H9 (cell line): ENCODE measurements around the gene GID8. TPM values are rescaled to one million over a fixed set of nuclear protein-coding genes. Genes with fewer than 3 reads are reported as not detected.
A peak's percentile ranks its signal among the peaks of the same experiment; 100 is the strongest.

ENCODE experiments used
- DNase-seq: peaks from one replicate; pipeline ENCODE4 v3.0.0-alpha.2; 2017
- H2AFZ ChIP-seq: one replicate; pipeline ENCODE4 v1.6.1; 2013; ENCODE audit warnings: mild to moderate bottlenecking, low read length, control low read depth, moderate library complexity
- H2AK5ac ChIP-seq: 2 replicates; pipeline ENCODE4 v1.6.1; 2013; ENCODE audit warnings: low read length, control low read depth, mixed read lengths; ENCODE audit not compliant: insufficient read length
- H2BK120ac ChIP-seq: one replicate; pipeline ENCODE4 v1.6.1; 2013; ENCODE audit warnings: low read depth, mild to moderate bottlenecking, low read length, control low read depth, inconsistent platforms; ENCODE audit not compliant: poor library complexity, severe bottlenecking
- H2BK12ac ChIP-seq: 2 replicates; pipeline ENCODE4 v1.6.1; 2013; ENCODE audit warnings: low read length, control low read depth, mixed read lengths, low read depth; ENCODE audit not compliant: insufficient read length
- H2BK15ac ChIP-seq: 2 replicates; pipeline ENCODE4 v1.6.1; 2013; ENCODE audit warnings: low read depth, low read length, control low read depth
- H2BK20ac ChIP-seq: one replicate; pipeline ENCODE4 v1.6.1; 2013; ENCODE audit warnings: low read depth, mild to moderate bottlenecking, low read length, control low read depth, inconsistent platforms; ENCODE audit not compliant: poor library complexity, severe bottlenecking
- H2BK5ac ChIP-seq: 2 replicates; pipeline ENCODE4 v1.6.1; 2013; ENCODE audit warnings: low read length, control low read depth, mixed read lengths; ENCODE audit not compliant: insufficient read length
- H3K14ac ChIP-seq: 2 replicates; pipeline ENCODE4 v1.6.1; 2013; ENCODE audit warnings: low read length, control low read depth; ENCODE audit not compliant: insufficient read depth
- H3K18ac ChIP-seq: 2 replicates; pipeline ENCODE4 v1.6.1; 2013; ENCODE audit warnings: low read depth, mild to moderate bottlenecking, mixed read lengths, low read length, control low read depth; ENCODE audit not compliant: insufficient read length
- H3K23ac ChIP-seq: 2 replicates; pipeline ENCODE4 v1.6.1; 2013; ENCODE audit warnings: low read length, control low read depth, mixed read lengths, low read depth; ENCODE audit not compliant: insufficient read length
- H3K23me2 ChIP-seq: 2 replicates; pipeline ENCODE4 v1.6.1; 2013; ENCODE audit warnings: low read depth, mild to moderate bottlenecking, mixed read lengths, low read length, control low read depth; ENCODE audit not compliant: insufficient read length, poor library complexity, severe bottlenecking
- H3K27ac ChIP-seq: 2 replicates; pipeline ENCODE4 v1.5.1; 2013; ENCODE audit warnings: low read length, control low read depth, mixed read lengths, low read depth; ENCODE audit not compliant: insufficient read length
- H3K27me3 ChIP-seq: 2 replicates; pipeline ENCODE4 v1.6.1; 2013; ENCODE audit warnings: low read length, control low read depth, inconsistent platforms; ENCODE audit not compliant: insufficient read depth
- H3K4ac ChIP-seq: 2 replicates; pipeline ENCODE4 v1.6.1; 2013; ENCODE audit warnings: low read depth, mild to moderate bottlenecking, control low read depth, inconsistent platforms, low read length, moderate library complexity
- H3K4me1 ChIP-seq: 2 replicates; pipeline ENCODE4 v1.6.1; 2013; ENCODE audit warnings: low read length, control low read depth, inconsistent platforms; ENCODE audit not compliant: insufficient read depth
- H3K4me2 ChIP-seq: 2 replicates; pipeline ENCODE4 v1.6.1; 2013; ENCODE audit warnings: low read length, control low read depth, mixed read lengths; ENCODE audit not compliant: insufficient read length, insufficient read depth
- H3K56ac ChIP-seq: 2 replicates; pipeline ENCODE4 v1.6.1; 2013; ENCODE audit warnings: low read depth, mild to moderate bottlenecking, mixed read lengths, low read length, control low read depth; ENCODE audit not compliant: insufficient read length
- H3K79me1 ChIP-seq: 2 replicates; pipeline ENCODE4 v1.6.1; 2013; ENCODE audit warnings: low read depth, mild to moderate bottlenecking, moderate library complexity, low read length, control low read depth, inconsistent platforms; ENCODE audit not compliant: insufficient read depth, poor library complexity, severe bottlenecking
- H3K79me2 ChIP-seq: 2 replicates; pipeline ENCODE4 v1.6.1; 2013; ENCODE audit warnings: low read length, control low read depth, inconsistent platforms; ENCODE audit not compliant: insufficient read depth
- H3K9ac ChIP-seq: 2 replicates; pipeline ENCODE4 v1.6.1; 2013; ENCODE audit warnings: low read length, control low read depth, mixed read lengths; ENCODE audit not compliant: insufficient read length; ENCODE audit errors: extremely low read depth
- H3K9me3 ChIP-seq: one replicate; pipeline ENCODE4 v1.6.1; 2013; ENCODE audit warnings: low read depth, low read length, inconsistent platforms; ENCODE audit not compliant: control insufficient read depth
- H3T11ph ChIP-seq: one replicate; pipeline ENCODE4 v1.6.1; 2013; ENCODE audit warnings: mild to moderate bottlenecking, low read length, control low read depth, inconsistent platforms
- H4K20me1 ChIP-seq: one replicate; pipeline ENCODE4 v1.6.1; 2013; ENCODE audit not compliant: control insufficient read depth, insufficient read length, insufficient read depth
- H4K5ac ChIP-seq: 2 replicates; pipeline ENCODE4 v1.6.1; 2013; ENCODE audit warnings: low read depth, mild to moderate bottlenecking, mixed read lengths, low read length, control low read depth; ENCODE audit not compliant: insufficient read length
- H4K8ac ChIP-seq: replicated peaks from 2 replicates; pipeline ENCODE4 v1.6.1; 2013; ENCODE audit warnings: low read length, control low read depth, mixed read lengths, low read depth; ENCODE audit not compliant: insufficient read length
- H4K91ac ChIP-seq: 2 replicates; pipeline ENCODE4 v1.6.1; 2013; ENCODE audit warnings: low read depth, mild to moderate bottlenecking, moderate library complexity, mixed read lengths, low read length, control low read depth; ENCODE audit not compliant: insufficient read length
- H3K27ac Mint-ChIP-seq, 3 experiments: 2 replicates in 2 of 3; 3 replicates in 1 of 3; pipeline ENCODE4 v1.8.0; 2020 to 2021; ENCODE audit warnings: mixed read lengths in 3 of 3, mild to moderate bottlenecking in 1 of 3, moderate library complexity in 1 of 3
- H3K27me3 Mint-ChIP-seq: 2 replicates; pipeline ENCODE4 v1.8.0; 2021; ENCODE audit warnings: low read depth, mild to moderate bottlenecking, moderate library complexity, mixed read lengths
- H3K36me3 Mint-ChIP-seq, 3 experiments: 2 replicates in 2 of 3; 3 replicates in 1 of 3; pipeline ENCODE4 v1.8.0; 2020 to 2021; ENCODE audit warnings: low read depth in 3 of 3, mixed read lengths in 3 of 3; ENCODE audit not compliant: insufficient read depth in 1 of 3
- H3K4me1 Mint-ChIP-seq, 2 experiments: 2 replicates each; pipeline ENCODE4 v1.8.0; 2020; ENCODE audit warnings: mixed read lengths in 2 of 2
- H3K4me3 Mint-ChIP-seq, 2 experiments: 2 replicates in 1 of 2; 3 replicates in 1 of 2; pipeline ENCODE4 v1.8.0; 2020 to 2021; ENCODE audit warnings: mild to moderate bottlenecking in 2 of 2, mixed read lengths in 2 of 2, moderate library complexity in 1 of 2
- H3K9me3 Mint-ChIP-seq, 2 experiments: 2 replicates in 1 of 2; 3 replicates in 1 of 2; pipeline ENCODE4 v1.8.0; 2020; ENCODE audit warnings: mild to moderate bottlenecking in 2 of 2, mixed read lengths in 2 of 2, moderate library complexity in 1 of 2
- WGBS: extraction: QIAGEN DNeasy Blood & Tissue Kit; methylation state at CpG from one replicate; pipeline ENCODE4 v1.1.7; 2013; ENCODE audit warnings: missing lambda C conversion rate, low lambda C conversion rate, mixed read lengths; ENCODE audit not compliant: insufficient read length; ENCODE audit errors: extremely low coverage; 5-methylcytosine and 5-hydroxymethylcytosine counted together
- total RNA-seq: library from RNA; stranded (reverse); gene quantifications from 2 replicates; pipeline ENCODE4 v1.2.1, GENCODE V29; 2021
- TF ChIP-seq, protein P1 (sequence below): fragments of 200-600 bp; sonication (generic); conservative IDR thresholded peaks from 3 replicates; pipeline ENCODE4 v1.8.0; 2021; ENCODE audit warnings: antibody characterized with exemption, mild to moderate bottlenecking

Gene GID8
- total RNA-seq, 1 experiment from 2014 or later: 60.9 TPM

DNA sequence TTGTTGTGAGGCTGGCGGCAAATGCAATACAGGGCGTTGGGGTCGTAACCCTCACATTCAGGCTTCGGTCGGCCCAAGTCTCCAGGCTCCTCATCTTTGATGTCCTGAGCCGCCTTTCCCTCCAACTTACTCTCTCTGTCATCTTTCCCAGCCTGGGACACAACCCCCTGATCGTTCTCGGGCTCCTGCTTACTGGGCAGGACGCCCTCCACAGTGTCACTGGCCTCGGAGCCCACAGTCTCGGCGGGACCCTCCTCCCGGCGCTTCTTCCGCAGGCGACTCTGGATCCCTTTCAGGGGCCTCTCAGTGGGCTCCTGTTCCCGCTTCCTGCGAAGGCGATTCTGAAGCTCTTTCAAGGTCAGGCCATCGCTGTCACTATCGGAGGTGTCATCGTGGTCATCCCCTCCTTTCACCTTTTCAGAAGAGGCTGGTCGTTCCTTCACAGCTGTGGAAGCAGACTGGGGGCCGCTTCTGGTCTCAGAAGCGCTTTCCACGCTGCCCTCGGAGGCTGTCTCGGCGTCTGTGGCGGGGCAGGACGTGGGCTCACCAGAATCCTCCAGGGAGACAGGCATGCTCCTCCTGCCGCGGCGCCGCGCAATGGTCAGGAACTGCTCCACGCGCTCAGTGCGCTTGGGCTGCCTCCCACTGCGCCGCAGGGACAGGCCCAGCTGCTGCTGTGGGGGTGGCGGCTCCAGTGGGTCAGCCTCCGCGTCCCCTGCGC lies 27.0 kb upstream of the GID8 start:
- H4K20me1 ChIP-seq: peaks cover 2% of the 10 kb centered on the region
- no CpG with 5 or more reads among the region's 45 CpGs for WGBS

More for the DNA sequence above, 27.0 kb upstream of the GID8 start:
- Histone ChIP-seq H3K79me1 (peaks cover 26% of the 10 kb centered on the region), H3K23me2 (no peaks in the 10 kb centered on the region), H4K5ac (no peak overlapping the region), H4K8ac (no peak overlapping the region), H3K9ac (no peak overlapping the region), H2BK120ac (no peak overlapping the region), H3K4me1 (no peaks in the 10 kb centered on the region; the same call in 1 of the 2 replicates), H3K27me3 (no peaks in the 10 kb centered on the region), H3K27ac (no peak overlapping the region), H2BK5ac (no peak overlapping the region), H3K4me2 (no peak overlapping the region), H4K91ac (no peak overlapping the region), H3K9me3 (no peaks in the 10 kb centered on the region), H3K23ac (no peak overlapping the region), H2AK5ac (no peak overlapping the region), H3K79me2 (peaks cover 54% of the 10 kb centered on the region), H3K14ac (no peak overlapping the region; the same call in 1 of the 2 replicates), H3K4ac (no peak overlapping the region), H3K18ac (no peak overlapping the region), H3K56ac (no peak overlapping the region), H2BK20ac (no peak overlapping the region), H2BK15ac (no peak overlapping the region), H2BK12ac (no peak overlapping the region), H2AFZ (no peak overlapping the region), H3T11ph (no peak overlapping the region)
- Mint-ChIP-seq H3K36me3 (peaks cover 57 to 73% (median 71%) of the 10 kb centered on the region in 3 experiments), H3K4me3 (no peak overlapping the region), H3K9me3 (no peaks in the 10 kb centered on the region), H3K27ac (peak overlapping the region in 1 of 3 experiments; percentile 16; a peak in 1 of 7 replicates), H3K4me1 (peaks cover 18 to 19% of the 10 kb centered on the region in 2 experiments), H3K27me3 (no peaks in the 10 kb centered on the region)
- TF ChIP-seq, protein P1, sequence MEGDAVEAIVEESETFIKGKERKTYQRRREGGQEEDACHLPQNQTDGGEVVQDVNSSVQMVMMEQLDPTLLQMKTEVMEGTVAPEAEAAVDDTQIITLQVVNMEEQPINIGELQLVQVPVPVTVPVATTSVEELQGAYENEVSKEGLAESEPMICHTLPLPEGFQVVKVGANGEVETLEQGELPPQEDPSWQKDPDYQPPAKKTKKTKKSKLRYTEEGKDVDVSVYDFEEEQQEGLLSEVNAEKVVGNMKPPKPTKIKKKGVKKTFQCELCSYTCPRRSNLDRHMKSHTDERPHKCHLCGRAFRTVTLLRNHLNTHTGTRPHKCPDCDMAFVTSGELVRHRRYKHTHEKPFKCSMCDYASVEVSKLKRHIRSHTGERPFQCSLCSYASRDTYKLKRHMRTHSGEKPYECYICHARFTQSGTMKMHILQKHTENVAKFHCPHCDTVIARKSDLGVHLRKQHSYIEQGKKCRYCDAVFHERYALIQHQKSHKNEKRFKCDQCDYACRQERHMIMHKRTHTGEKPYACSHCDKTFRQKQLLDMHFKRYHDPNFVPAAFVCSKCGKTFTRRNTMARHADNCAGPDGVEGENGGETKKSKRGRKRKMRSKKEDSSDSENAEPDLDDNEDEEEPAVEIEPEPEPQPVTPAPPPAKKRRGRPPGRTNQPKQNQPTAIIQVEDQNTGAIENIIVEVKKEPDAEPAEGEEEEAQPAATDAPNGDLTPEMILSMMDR: no peak
- no peak for DNase-seq
